SH-SY5Y (cell line): ENCODE data around the gene TC2N.

Experiments used
- GATA2 ChIP-seq: IDR thresholded peaks from 2 replicates; pipeline ENCODE4 v1.6.1; 2011; ENCODE audit warnings: mild to moderate bottlenecking, low read depth, low read length
- GATA3 ChIP-seq: IDR thresholded peaks from 2 replicates; pipeline ENCODE4 v1.6.1; 2011; ENCODE audit warnings: low read depth, mild to moderate bottlenecking, low read length, moderate library complexity

Gene TC2N

GRCh38 chr14:91860238-91860637 lies 7.1 kb downstream of the TC2N start:
- TF ChIP-seq GATA3 = no peak
- no peak for TF ChIP-seq GATA2

DNA sequence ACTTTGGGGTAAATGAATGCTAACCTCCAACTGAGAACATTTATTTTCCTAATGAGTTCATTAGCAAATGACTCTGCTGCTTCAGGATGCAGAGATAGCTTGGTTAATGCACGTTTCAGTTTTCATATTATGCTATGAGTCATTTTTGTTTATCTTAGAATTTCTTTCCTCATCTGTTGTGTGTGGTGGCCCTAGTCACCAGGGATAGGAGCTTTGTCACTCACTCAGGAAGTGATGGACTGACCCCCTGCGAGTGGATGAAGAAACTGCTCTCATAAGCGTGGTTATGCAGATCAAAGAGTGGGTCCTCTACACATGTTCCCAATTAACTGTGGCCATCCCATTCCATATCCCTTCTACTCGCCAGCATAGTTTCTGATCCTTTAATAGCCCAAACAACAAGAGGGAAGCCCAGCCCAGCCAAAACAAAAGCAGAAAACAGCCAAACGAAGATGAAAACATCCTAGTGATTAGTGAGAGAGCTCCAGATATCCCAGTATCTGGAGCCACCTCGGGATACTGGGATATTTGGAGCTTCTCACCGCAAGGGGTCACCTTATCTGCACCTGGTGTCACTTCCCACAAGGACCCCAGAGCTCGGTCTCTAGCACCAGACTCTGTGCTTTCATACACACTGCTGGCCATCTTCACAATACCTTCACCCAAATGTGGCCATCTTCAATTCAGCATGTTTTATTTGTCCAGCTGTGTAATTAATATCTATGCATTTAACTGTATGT lies 8.6 kb downstream of the TC2N start:
- TF ChIP-seq GATA2 (no peak), GATA3 (no peak)

DNA sequence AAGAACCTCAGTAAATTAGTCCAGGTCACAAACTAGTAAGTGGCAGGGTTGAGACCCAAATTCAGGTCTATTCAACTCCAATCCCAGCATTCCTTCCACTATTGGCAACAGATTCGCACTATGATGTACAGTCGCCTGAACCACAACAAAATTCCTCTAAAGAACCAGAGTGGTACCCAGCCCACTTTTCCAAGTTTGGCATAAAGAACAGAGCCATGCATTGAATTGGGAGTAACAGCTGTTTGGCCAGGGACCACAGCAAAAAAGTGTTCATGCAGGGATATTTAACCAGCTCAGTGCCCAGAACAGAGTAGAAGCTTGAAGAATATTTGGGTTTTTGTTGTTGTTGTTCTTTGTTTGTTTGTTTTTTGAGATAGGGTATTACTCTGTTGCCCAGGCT lies 9.7 kb downstream of the TC2N start:
- no peak for TF ChIP-seq GATA2
- TF ChIP-seq GATA3 = no peak

DNA sequence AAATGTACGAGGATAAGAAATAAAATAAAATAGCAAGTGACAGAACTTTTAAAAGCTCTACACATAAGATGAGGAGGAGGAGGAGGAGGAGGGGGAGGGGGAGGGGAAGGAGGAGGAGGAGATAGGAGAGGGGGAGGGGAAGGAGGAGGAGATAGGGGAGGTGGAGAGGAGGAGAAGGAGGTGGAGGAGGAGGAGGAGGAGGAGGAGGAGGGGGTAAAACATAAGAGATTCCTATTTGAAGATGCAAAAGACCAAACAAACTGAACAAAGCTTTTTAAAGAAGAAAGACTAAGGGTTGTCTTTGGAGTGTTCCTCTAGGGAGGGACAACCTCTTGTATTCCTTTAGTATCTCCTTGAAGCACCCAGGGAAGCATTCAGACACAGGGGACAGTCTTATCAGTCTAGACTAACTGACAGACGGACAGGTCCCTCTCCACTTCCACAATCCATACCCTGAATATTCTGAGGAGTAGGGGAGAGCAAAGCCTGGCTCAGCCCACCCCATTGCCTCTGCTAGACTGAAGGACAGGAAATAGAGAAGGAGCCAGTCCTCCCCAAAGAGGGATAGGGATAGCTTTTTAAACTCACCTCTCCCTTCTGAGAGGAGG lies 12.9 kb downstream of the TC2N start:
- no peak for TF ChIP-seq GATA2
- TF ChIP-seq GATA3 = no peak

DNA sequence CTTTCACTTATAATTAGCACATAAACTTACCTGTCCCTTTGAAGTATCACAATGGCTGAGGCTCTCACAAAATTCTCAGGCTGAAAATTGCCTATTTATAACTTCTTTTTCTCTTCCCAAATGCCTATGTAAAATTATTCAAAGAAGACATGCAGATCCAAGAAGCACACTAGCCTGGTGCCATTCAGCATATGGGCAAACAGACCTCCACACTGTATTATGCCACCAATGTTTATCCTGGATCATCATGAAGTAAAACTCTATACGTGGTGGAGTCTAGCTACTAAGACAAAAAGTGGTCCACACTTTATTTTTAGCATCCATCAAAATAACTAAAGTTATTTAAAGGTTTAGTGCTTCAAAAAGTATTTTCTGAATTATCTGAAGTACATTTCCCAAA lies 15.8 kb downstream of the TC2N start:
- no peak for TF ChIP-seq GATA3
- TF ChIP-seq GATA2 = no peak

DNA sequence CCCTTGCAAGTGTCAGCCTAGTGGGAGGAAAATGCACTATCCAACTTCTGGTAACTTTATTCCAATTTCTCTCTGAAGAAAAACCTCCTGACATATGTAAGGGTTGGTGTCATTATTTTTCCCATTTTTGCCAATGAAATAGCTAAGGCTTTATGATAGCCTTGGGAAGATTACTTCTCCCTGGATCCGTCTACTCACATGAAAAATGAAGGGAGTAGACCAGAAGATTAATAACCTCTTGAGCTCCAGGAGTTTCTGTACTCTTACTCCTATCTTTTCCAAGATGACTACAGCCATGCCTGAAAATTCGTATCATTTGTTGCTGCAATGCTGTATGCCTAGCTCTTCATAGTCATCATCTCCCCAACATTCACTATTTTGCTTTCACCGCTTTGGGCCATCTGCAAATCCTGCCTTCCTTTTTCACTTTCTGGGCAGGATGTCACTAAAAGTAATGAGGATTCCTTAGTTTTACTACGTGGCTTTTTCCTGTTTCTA lies 18.8 kb downstream of the TC2N start:
- TF ChIP-seq GATA2 (no peak), GATA3 (no peak)

DNA sequence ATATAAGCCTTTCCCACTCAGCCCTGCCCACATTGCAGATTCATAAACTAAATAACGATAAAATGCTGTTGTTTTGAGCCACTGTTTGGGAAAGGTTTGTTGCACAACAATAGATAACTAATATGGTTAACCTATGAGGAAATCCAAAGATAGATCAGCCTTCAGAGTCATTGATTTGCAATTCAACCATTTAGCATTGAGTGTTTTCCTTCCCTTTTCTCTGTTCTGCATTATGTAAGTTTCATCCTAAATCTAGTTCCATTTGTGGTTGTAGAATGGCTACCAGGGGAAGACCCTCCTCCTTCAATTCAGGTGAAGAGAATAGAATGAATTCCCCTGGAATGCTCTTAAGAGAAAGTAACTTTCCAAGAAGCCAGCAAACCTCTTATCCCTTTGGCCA lies 19.6 kb downstream of the TC2N start:
- TF ChIP-seq GATA2 (no peak), GATA3 (no peak)

GRCh38 chr14:91845652-91846051 lies 21.7 kb downstream of the TC2N start:
- TF ChIP-seq GATA3 (no peak), GATA2 (no peak)

- TF ChIP-seq GATA2 (no peak), GATA3 (no peak)
Measured at GRCh38 chr14:91844029-91844428, 23.3 kb downstream of the TC2N start.

GRCh38 chr14:91843437-91843836 lies 23.9 kb downstream of the TC2N start:
- no peak for TF ChIP-seq GATA3
- no peak for TF ChIP-seq GATA2

- no peak for TF ChIP-seq GATA3
- no peak for TF ChIP-seq GATA2
Measured at GRCh38 chr14:91841065-91841464, 26.3 kb downstream of the TC2N start.

DNA sequence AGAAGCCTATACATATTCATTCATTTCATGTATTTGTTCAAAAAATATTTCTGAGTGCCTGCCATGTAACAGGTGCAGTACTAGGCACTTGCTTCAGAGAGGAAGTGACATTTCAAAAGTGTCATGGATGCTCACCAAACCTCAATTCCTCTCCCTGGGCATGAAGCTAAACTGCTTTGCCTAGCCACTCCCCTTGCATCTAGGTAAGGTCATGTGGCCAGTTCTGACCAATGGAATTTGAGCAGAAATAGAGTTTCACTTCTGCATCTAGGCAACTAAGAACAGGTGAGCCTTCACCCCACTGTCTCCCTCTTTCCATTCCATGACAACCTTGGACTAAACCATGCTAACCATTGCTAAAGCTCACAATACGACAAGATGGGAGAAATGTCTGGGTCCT lies 27.6 kb downstream of the TC2N start:
- TF ChIP-seq GATA3 (no peak), GATA2 (no peak)

- TF ChIP-seq GATA2 = no peak
- no peak for TF ChIP-seq GATA3
Measured at GRCh38 chr14:91837076-91837475, 30.3 kb downstream of the TC2N start.

GRCh38 chr14:91835920-91836843 lies 31.2 kb downstream of the TC2N start:
- no peak for TF ChIP-seq GATA3

- TF ChIP-seq GATA3 (no peak), GATA2 (no peak)
Measured at GRCh38 chr14:91835197-91835919, 32.0 kb downstream of the TC2N start.
